HG03135 (cell line): ENCODE data around the gene SLFN13.
"Not testable (repeated sequence)": the region's sequence is repeated elsewhere in the genome, so short reads cannot be mapped to it uniquely, and the experiment has no call there.

Source experiments
- ATAC-seq: cut with Tn5 transposase; IDR thresholded peaks from one replicate; pipeline ENCODE4 v1.9.1; 2021; ENCODE audit warnings: mild to moderate bottlenecking, moderate library complexity; ENCODE audit not compliant: unreplicated experiment

SLFN13 gene

GRCh38 chr17:35432176-35433074 lies 16.1 kb downstream of the SLFN13 start, which contains the start of gene SLFN12:
TSS of gene SLFN12 (minus strand) at chr17:35432500. CDS start at chr17:35423028, 9,472 bp downstream.
- ATAC-seq, result peak; percentile 70

GRCh38 chr17:35429702-35430101 lies 18.9 kb downstream of the SLFN13 start:
- ATAC-seq, result no peak

DNA sequence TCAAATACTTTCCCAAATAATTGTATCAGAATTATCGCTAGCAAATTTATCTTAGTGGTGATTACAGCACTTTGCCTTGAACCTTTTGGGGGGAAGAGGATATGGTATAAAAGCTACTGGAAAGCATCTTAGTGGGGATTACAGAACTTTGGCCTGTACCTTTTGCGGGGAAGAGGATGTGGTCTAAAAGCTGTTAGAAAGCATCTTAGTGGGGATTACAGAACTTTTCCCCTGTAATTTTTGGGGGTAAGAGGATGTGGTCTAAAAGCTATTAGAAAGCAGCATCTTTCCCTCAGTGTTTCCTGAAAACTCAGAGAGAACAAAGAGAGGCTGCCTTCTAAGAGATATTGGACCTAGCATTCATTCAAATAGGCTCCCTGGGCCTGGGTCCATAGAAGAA lies 20.3 kb downstream of the SLFN13 start:
- ATAC-seq, result no peak

DNA sequence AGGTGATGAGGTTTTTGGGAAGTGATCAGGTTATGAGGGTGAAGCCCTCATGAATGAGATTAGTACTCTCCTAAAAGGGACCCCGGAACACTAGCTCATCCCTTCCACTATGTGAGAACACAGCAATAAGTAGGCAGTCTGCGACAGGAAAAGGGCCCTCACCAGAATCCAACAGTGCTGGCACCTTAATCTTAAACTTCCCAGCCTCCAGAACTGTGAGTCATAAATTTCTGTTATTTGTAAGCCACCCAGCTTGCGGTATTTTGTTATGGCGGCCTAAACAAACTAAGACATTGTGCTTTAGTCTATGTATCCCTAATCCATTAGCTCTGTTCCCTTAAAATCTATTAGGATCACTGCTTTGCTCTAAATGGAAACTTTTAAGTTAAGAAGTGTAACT lies 24.8 kb downstream of the SLFN13 start:
- ATAC-seq, result no peak

DNA sequence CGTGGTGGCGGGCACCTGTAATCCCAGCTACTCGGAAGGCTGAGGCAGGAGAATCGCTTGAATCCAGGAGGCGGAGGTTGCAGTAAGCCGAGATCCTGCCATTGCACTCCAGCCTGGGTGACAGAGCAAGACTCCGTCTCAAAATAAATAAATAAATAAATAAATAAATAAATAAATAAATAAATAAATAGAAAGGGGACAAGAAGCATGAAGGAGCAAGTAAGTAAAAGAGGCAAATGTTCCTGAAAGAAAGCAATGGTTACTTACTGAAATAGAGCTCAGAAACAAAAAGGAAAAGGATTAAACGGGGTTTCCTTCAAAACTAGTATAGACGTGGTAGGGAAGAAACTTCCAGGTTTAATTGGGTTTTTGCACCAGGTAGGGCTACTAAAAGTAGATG lies 27.5 kb downstream of the SLFN13 start:
- not testable (repeated sequence) for ATAC-seq

GRCh38 chr17:35416659-35417058 lies 31.9 kb downstream of the SLFN13 start:
- no peak for ATAC-seq

GRCh38 chr17:35414707-35415106 lies 33.9 kb downstream of the SLFN13 start:
- ATAC-seq, result not testable (repeated sequence)

DNA sequence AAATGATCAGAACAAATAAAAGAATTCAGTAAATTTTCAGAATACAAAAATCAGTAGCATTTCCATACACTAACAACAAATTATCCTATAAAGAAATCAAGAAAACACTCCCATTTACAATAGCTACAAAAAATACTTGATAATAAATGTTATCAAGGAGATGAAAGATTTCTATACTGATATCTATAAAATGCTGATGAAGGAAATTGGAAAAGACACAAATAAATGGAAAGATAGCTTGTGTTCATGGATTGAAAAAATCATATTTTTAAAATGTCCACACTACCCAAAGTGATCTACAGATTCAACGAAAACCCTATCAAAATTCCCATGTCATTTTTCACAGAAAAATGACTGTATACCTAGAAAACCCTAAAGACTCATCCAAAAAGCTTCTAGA lies 34.3 kb downstream of the SLFN13 start:
- ATAC-seq, result no peak

GRCh38 chr17:35407531-35407930 lies 41.0 kb downstream of the SLFN13 start:
- no peak for ATAC-seq

- no peak for ATAC-seq
Observed at GRCh38 chr17:35406568-35406967, 42.0 kb downstream of the SLFN13 start.

DNA sequence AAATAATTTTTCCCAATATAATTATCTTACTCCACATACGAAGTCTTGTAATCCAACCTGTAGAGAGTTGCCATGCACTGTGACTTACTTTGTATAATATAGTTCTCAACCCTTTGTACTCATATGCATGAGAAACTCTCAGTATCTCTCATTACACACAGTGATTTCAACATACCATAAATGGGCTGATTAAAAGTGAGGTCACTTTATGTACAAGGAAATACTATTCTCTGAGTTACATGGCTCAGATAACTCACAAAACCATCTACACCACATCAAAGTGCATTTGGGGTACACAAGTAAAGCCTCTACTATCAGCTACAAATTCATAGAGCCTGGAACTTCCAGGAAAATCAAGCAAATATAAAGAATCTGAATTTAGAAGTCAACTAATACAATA lies 44.2 kb downstream of the SLFN13 start:
- ATAC-seq, result no peak

DNA sequence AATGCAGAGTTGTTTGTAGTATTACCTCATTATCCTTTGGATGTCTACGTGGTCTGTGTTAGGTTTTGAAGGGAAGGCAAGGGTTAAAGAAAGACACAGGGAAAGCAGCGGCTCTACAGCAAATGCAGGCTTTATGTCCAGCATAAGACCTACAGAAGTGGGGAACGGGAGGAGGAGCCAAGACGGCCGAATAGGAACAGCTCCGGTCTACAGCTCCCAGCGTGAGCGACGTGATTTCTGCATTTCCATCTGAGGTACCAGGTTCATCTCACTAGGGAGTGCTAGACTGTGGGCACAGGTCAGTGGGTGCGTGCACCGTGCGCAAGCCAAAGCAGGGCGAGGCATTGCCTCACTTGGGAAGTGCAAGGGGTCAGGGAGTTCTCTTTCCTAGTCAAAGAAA lies 54.8 kb downstream of the SLFN13 start:
- ATAC-seq, result not testable (repeated sequence)

DNA sequence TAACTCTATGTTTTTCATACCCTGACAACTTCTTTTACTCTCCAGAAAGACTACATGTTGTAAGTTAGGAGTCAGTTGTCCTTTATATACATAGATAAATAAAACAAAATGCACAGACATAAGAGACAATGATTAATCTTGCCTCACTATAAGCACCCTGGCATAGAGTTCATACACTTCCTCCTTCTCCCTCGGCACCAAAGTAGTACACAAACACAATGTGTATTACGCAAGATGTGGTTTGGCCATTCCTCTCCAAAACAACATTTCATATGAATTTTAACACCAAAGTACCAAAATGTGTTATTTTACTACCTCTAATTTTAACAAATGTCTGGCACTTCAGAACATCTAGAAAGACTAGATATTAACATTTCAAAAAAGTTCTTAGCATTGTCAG lies 57.9 kb downstream of the SLFN13 start:
- ATAC-seq, result no peak

DNA sequence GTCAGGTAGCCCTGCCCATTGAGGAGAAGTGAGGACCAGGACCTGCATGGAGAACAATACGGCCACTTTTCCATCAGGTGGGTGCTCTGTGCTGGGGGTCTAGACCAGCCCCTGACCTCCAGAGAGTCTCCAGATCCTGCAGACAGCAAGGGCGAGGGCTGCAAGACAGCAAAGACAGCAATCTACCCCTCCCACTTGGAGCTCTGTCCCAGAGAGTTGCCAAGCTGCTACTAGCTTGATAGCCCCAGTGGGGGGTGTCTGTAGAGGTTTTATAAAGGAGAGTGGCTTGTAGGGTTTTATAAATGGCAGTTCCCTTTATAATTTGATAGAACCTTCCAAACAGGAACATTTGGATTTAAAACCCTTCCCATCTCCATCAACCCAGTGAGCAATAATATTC lies 58.4 kb downstream of the SLFN13 start:
- no peak for ATAC-seq

DNA sequence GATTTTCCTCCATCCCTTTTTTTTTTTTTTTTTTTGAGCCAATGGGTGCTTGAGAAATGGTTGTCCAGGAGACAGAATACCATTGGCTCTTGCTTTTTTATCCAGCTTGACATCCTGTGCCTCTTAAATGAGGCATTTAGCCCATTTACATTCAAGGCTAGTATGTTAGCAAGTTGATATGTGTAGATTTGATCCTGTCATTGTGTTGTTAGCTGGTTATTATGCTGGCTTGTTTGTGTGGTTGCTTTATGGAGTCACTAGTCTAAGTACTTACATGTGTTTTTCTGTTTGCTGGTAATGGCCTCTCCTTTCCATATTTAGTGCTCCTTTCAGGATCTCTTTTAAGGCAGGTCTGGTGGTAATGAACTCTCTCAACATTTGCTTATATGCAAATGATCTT lies 61.1 kb downstream of the SLFN13 start:
- ATAC-seq, result no peak
